HL-60 (cell line): Measurements from ENCODE around the gene RGS10.

Experiments used
- DNase-seq, 2 experiments: peaks; one replicate each; pipeline ENCODE4 v3.0.0-alpha.2; 2010 to 2020; ENCODE audit warnings: low read depth in 1 of 2, low spot score in 1 of 2
- H3K27ac ChIP-seq: fragments of 250-450 bp; sonication (Bioruptor Pico); replicated peaks from 2 replicates; pipeline ENCODE4 v1.5.1; 2020; ENCODE audit warnings: mild to moderate bottlenecking, moderate library complexity
- H3K27me3 ChIP-seq: fragments of 250-450 bp; sonication (Bioruptor Pico); 2 replicates; pipeline ENCODE4 v1.5.1; 2021; ENCODE audit warnings: mild to moderate bottlenecking, moderate library complexity; ENCODE audit not compliant: insufficient read depth, poor library complexity, severe bottlenecking
- H3K4me3 ChIP-seq: replicated peaks from 2 replicates; pipeline ENCODE4 v1.5.1; 2011; ENCODE audit warnings: mild to moderate bottlenecking, control low read depth, low read length; ENCODE audit not compliant: insufficient read depth
- GABPA ChIP-seq: IDR thresholded peaks from 2 replicates; pipeline ENCODE4 v1.6.1; 2012; ENCODE audit warnings: low read depth
- POLR2AphosphoS5 ChIP-seq: IDR thresholded peaks from 2 replicates; pipeline ENCODE4 v1.6.1; 2012; ENCODE audit warnings: low read depth
- SPI1 ChIP-seq: IDR thresholded peaks from 2 replicates; pipeline ENCODE4 v1.6.1; 2012; ENCODE audit warnings: low read depth, mild to moderate bottlenecking, borderline replicate concordance
- TF ChIP-seq, protein P1 (sequence below): IDR thresholded peaks from 2 replicates; pipeline ENCODE4 v1.6.1; 2012; ENCODE audit warnings: low read depth; ENCODE audit not compliant: insufficient replicate concordance
- TF ChIP-seq, protein P2 (sequence below): IDR thresholded peaks from one replicate; pipeline ENCODE4 v1.5.1; 2011; ENCODE audit warnings: low read length, control low read depth, inconsistent platforms; ENCODE audit not compliant: insufficient read depth

RGS10 gene

DNA sequence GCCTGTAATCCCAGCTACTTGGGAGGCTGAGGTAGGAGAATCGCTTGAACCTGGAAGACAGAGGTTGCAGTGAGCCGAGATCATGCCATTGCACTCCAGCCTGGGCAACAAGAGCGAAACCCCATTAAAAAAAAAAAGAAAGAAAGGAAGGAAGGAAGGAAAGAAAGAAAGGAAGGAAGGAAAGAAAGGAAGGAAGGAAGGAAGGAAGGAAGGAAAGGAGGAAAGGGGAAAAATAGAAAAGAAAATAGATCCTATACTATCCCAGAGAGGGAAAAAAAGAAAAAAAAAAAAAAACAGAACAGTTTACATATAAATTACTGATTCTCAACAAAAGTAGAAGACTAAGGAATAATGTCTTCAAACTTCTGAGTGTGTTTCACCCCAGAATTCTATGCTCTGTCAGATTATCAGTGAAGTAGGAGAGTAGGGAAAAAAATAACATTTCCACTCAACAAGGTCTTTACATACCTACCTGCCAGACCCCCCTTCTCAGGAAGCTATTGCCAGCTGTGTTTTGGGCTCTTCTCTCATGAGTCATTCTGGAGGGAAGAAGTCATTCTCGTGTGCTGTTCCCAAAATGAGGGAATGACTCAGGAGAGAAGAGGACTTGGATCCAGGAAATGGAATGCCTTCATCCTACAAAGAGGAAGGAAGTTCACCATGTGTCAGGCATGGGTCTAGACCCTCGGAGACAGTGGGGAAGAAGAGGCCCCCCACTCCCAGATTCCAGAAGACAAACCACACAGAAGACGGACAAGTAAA is 20.9 kb downstream of the RGS10 start:
- Histone ChIP-seq H3K4me3 (no peak overlapping the region), H3K27ac (no peak overlapping the region), H3K27me3 (no peaks in the 10 kb centered on the region)
- no peak for DNase-seq
- TF ChIP-seq, protein P1, sequence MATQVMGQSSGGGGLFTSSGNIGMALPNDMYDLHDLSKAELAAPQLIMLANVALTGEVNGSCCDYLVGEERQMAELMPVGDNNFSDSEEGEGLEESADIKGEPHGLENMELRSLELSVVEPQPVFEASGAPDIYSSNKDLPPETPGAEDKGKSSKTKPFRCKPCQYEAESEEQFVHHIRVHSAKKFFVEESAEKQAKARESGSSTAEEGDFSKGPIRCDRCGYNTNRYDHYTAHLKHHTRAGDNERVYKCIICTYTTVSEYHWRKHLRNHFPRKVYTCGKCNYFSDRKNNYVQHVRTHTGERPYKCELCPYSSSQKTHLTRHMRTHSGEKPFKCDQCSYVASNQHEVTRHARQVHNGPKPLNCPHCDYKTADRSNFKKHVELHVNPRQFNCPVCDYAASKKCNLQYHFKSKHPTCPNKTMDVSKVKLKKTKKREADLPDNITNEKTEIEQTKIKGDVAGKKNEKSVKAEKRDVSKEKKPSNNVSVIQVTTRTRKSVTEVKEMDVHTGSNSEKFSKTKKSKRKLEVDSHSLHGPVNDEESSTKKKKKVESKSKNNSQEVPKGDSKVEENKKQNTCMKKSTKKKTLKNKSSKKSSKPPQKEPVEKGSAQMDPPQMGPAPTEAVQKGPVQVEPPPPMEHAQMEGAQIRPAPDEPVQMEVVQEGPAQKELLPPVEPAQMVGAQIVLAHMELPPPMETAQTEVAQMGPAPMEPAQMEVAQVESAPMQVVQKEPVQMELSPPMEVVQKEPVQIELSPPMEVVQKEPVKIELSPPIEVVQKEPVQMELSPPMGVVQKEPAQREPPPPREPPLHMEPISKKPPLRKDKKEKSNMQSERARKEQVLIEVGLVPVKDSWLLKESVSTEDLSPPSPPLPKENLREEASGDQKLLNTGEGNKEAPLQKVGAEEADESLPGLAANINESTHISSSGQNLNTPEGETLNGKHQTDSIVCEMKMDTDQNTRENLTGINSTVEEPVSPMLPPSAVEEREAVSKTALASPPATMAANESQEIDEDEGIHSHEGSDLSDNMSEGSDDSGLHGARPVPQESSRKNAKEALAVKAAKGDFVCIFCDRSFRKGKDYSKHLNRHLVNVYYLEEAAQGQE, result no peak
- TF ChIP-seq, protein P2, sequence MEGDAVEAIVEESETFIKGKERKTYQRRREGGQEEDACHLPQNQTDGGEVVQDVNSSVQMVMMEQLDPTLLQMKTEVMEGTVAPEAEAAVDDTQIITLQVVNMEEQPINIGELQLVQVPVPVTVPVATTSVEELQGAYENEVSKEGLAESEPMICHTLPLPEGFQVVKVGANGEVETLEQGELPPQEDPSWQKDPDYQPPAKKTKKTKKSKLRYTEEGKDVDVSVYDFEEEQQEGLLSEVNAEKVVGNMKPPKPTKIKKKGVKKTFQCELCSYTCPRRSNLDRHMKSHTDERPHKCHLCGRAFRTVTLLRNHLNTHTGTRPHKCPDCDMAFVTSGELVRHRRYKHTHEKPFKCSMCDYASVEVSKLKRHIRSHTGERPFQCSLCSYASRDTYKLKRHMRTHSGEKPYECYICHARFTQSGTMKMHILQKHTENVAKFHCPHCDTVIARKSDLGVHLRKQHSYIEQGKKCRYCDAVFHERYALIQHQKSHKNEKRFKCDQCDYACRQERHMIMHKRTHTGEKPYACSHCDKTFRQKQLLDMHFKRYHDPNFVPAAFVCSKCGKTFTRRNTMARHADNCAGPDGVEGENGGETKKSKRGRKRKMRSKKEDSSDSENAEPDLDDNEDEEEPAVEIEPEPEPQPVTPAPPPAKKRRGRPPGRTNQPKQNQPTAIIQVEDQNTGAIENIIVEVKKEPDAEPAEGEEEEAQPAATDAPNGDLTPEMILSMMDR, result no peak
- no peak for TF ChIP-seq SPI1
- TF ChIP-seq POLR2AphosphoS5, result no peak
- TF ChIP-seq GABPA, result no peak

DNA sequence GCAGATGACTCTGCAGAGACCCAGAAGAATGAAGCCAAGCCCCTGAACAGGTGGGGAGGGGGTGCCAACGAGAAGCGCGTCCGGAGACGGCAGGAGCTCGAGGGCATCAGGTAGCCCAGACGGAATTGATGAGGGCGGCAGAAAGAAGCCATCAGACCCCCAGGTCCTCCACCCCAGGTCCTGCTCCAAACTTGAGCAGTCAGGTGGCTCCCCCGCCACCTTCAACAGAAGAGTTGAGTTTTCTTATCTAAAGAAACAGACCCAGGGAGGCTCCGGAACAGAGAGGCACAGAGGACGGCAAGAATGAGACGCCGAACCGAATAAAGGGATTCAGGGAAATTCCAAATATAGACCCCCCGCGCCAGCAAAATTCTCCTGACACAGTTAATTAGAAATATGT is 22.2 kb downstream of the RGS10 start:
- no peak overlapping the region for H3K27ac ChIP-seq
- DNase-seq, result no peak
- no peaks in the 10 kb centered on the region for H3K27me3 ChIP-seq
- H3K4me3 ChIP-seq, result no peak overlapping the region
- TF ChIP-seq, protein P2, result no peak
- TF ChIP-seq GABPA (no peak), SPI1 (no peak), POLR2AphosphoS5 (no peak)
- TF ChIP-seq, protein P1, result no peak

DNA sequence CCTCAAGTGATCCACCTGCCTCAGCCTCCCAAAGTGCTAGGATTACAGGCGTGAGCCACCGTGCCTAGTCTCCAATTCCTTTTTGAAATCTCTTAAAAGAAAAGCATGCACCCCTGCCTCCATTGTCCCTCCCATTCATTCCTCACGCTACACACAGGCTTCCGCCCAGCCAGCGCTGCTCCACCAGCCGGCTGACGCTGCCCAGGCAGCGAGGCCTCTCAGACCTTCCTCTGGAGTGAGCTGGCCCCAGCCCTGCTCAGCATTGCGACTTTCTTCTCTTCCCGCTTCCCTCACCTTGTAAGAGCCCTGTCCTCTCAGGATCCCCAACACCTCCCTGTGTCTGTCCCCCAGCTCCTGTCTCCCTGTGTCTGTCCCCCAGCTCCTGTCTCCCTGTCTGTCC is 23.6 kb downstream of the RGS10 start:
- Histone ChIP-seq H3K27ac (peak overlapping the region; percentile 93), H3K4me3 (no peak overlapping the region), H3K27me3 (no peaks in the 10 kb centered on the region)
- TF ChIP-seq, protein P1, result no peak
- TF ChIP-seq POLR2AphosphoS5 (no peak), SPI1 (no peak), GABPA (no peak)
- TF ChIP-seq, protein P2, result no peak
- DNase-seq, result no peak
